ENCODE results near the gene ADAMTS18.

- TF ChIP-seq CTCF (IDR thresholded peaks at IDR 0.05; ENCODE audit: low read depth, low read length) (no peak), EZH2phosphoT487 (IDR thresholded peaks at IDR 0.05; ENCODE audit: low read depth) (no peak)
Measured at GRCh38 chr16:77336637-77337036, 98.2 kb downstream of the ADAMTS18 start.
